K562 (cell line): ENCODE data around the gene KMT2A. TPM values are rescaled to one million over a fixed set of nuclear protein-coding genes. Genes with fewer than 3 reads are reported as not detected.

Source experiments
- ATAC-seq: fragments of 200-7000 bp; cut with Tn5 transposase; 3 replicates; pipeline ENCODE4 v1.9.1; 2020; ENCODE audit warnings: moderate library complexity
- BruUV-seq: library from RNA; stranded (reverse); fragments of 400-500 nt; replicated peaks from 2 replicates; lab custom pipeline; 2021; lab: Mats Ljungman, UMichigan
- CTCF ChIA-PET: fragments of 300-600 bp; formaldehyde crosslinking; extraction: SDS; loops from one replicate; lab custom pipeline; 2021; ENCODE audit warnings: low intra/inter-chr PET ratio; lab: Yijun Ruan, JAX
- POLR2A ChIA-PET: fragments of 300-600, 350-650 bp; sonication (Branson Sonifier 250); formaldehyde crosslinking; extraction: SDS; loops from one replicate; lab custom pipeline; 2021; ENCODE audit warnings: antibody characterized with exemption, inconsistent platforms; lab: Yijun Ruan, JAX
- DNase-seq, 4 experiments: peaks; one replicate each; pipeline versions ENCODE4 v3.0.0 to v3.0.0-alpha.2; 2011 to 2018; ENCODE audit warnings: low spot score in 3 of 4, mixed read lengths in 3 of 4; ENCODE audit errors: extremely low read depth in 1 of 4
- FAIRE-seq: peaks from 2 replicates; lab custom pipeline; 2011; peaks lifted over from hg19 to GRCh38; lab: Jason Lieb, UNC
- H2AFZ ChIP-seq: 2 replicates; pipeline ENCODE4 v1.6.0; 2011; ENCODE audit warnings: low read depth, low read length, control low read depth, inconsistent platforms
- H3K27ac ChIP-seq: fragments of 200-600 bp; 3 replicates; pipeline ENCODE4 v1.8.0; 2011; ENCODE audit warnings: low read depth, mild to moderate bottlenecking, control low read depth, inconsistent platforms, low read length, moderate library complexity, mixed read lengths; ENCODE audit errors: extremely low read depth
- H3K27me3 ChIP-seq, 2 experiments: fragments of 300-600 bp in 1 of 2; 2 replicates in 1 of 2; 3 replicates in 1 of 2; pipeline versions ENCODE4 v1.6.0 to v1.8.0; 2011; ENCODE audit warnings: inconsistent platforms in 2 of 2, low read length in 2 of 2, mild to moderate bottlenecking in 1 of 2, mixed read lengths in 1 of 2, moderate library complexity in 1 of 2; ENCODE audit not compliant: control insufficient read depth in 2 of 2, insufficient read depth in 2 of 2
- H3K36me3 ChIP-seq: fragments of 300-600 bp; 3 replicates; pipeline ENCODE4 v1.8.0; 2011; ENCODE audit warnings: mild to moderate bottlenecking, low read length, inconsistent platforms; ENCODE audit not compliant: control insufficient read depth, insufficient read depth
- H3K4me1 ChIP-seq, 2 experiments: fragments of 200-600 bp in 1 of 2; replicated peaks in 1 of 2; 2 replicates in 1 of 2; 3 replicates in 1 of 2; pipeline versions ENCODE4 v1.5.1 to v1.8.0; 2011; ENCODE audit warnings: inconsistent platforms in 2 of 2, low read length in 2 of 2, mild to moderate bottlenecking in 1 of 2, mixed read lengths in 1 of 2, moderate library complexity in 1 of 2; ENCODE audit not compliant: control insufficient read depth in 2 of 2, insufficient read depth in 2 of 2
- H3K4me2 ChIP-seq: 2 replicates; pipeline ENCODE4 v1.6.1; 2011; ENCODE audit warnings: low read length, control low read depth, inconsistent platforms, mixed read lengths; ENCODE audit not compliant: insufficient read depth
- H3K4me3 ChIP-seq: fragments of 200-600 bp; sonication (generic), shearing (Covaris generic); 2 replicates; pipeline ENCODE4 v1.5.1; 2016; ENCODE audit warnings: control low read depth, inconsistent platforms
- H3K79me2 ChIP-seq: fragments of 200-600 bp; 3 replicates; pipeline ENCODE4 v1.8.0; 2011; ENCODE audit warnings: low read length, inconsistent platforms; ENCODE audit not compliant: control insufficient read depth, insufficient read depth
- H3K9ac ChIP-seq, 2 experiments: 2 replicates each; pipeline versions ENCODE4 v1.6.0 to v1.6.1; 2011; ENCODE audit warnings: low read depth in 2 of 2, low read length in 2 of 2, control low read depth in 1 of 2, inconsistent platforms in 1 of 2, mild to moderate bottlenecking in 1 of 2, mixed read lengths in 1 of 2; ENCODE audit not compliant: insufficient read depth in 1 of 2
- H3K9me1 ChIP-seq: one replicate; pipeline ENCODE4 v1.6.0; 2011; ENCODE audit warnings: inconsistent platforms, mild to moderate bottlenecking, low read length, moderate library complexity; ENCODE audit not compliant: control insufficient read depth, insufficient read depth
- H3K9me3 ChIP-seq: replicated peaks from 2 replicates; pipeline ENCODE4 v1.5.1; 2011; ENCODE audit warnings: low read depth, low read length, inconsistent platforms; ENCODE audit not compliant: control insufficient read depth, insufficient read depth
- H4K20me1 ChIP-seq: replicated peaks from 2 replicates; pipeline ENCODE4 v1.6.1; 2011; ENCODE audit warnings: low read length, inconsistent platforms, mixed read lengths; ENCODE audit not compliant: control insufficient read depth, insufficient read depth
- CEBPG ChIP-seq, 3 experiments: fragments of 200-800 bp in 1 of 3; sonication (Bioruptor generic) in 1 of 3; sonication (generic) in 1 of 3; formaldehyde crosslinking in 1 of 3; IDR thresholded peaks in 2 of 3; conservative IDR thresholded peaks in 1 of 3; 2 replicates each; pipeline versions ENCODE4 v1.6.1 to v1.8.0; 2016 to 2022; ENCODE audit warnings: missing compliant biosample characterization in 2 of 3, missing genetic modification characterization in 2 of 3, mild to moderate bottlenecking in 1 of 3, missing genetic modification reagents in 1 of 3
- MEF2A ChIP-seq: IDR thresholded peaks from 2 replicates; pipeline ENCODE4 v1.6.1; 2011; ENCODE audit warnings: low read depth, mild to moderate bottlenecking, low read length, moderate library complexity; ENCODE audit not compliant: control insufficient read depth
- SIX5 ChIP-seq, 2 experiments: IDR thresholded peaks; 2 replicates each; pipeline ENCODE4 v1.6.1; 2011; ENCODE audit warnings: low read length in 2 of 2, borderline replicate concordance in 1 of 2, low read depth in 1 of 2, mild to moderate bottlenecking in 1 of 2, moderate library complexity in 1 of 2; ENCODE audit not compliant: insufficient read depth in 1 of 2
- in situ Hi-C: fragments of 300-500 bp; cut with MboI; formaldehyde crosslinking; loops from 4 replicates; pipeline ENCODE4 v1.15.0; 2018; ENCODE audit warnings: inconsistent platforms, mixed read lengths
- intact Hi-C: fragments of 100-400 bp; cut with micrococcal nuclease; formaldehyde crosslinking; loops from 2 replicates; pipeline ENCODE4 v1.14.2; 2022
- polyA plus RNA-seq, 8 experiments: library from polyadenylated mRNA; depleted of rRNA in 4 of 8; stranded (reverse) in 5 of 8; unstranded in 3 of 8; fragments of >200 nt; fragmentation: Nextera tagmentation in 2 of 8; fragmentation: Illumina TruSeq in 1 of 8; extraction: Ambion mirVana in 2 of 8; extraction: Trizol in 1 of 8; gene quantifications; 2 replicates each; pipeline versions ENCODE4 v1.2.1 to v1.2.3, GENCODE V29; 2011 to 2014; ENCODE audit warnings: inconsistent platforms in 1 of 8, missing spikeins in 1 of 8
- total RNA-seq, 7 experiments: library from RNA; depleted of rRNA in 6 of 7; stranded (reverse); fragments of >200 nt in 6 of 7; fragmentation: Illumina TruSeq in 2 of 7; extraction: Trizol in 2 of 7; gene quantifications; 2 replicates each; pipeline versions ENCODE4 v1.2.1 to v1.2.3, GENCODE V29; 2011 to 2021; ENCODE audit warnings: low replicate concordance in 1 of 7

Gene KMT2A
- total and polyA plus RNA-seq, 9 of the 15 experiments (the other 6 are each of a cell fraction or from before 2014, with no cell fraction given): 9.6 to 59.9 (median 32.6) TPM

- Histone ChIP-seq H3K4me3 (no peak overlapping the region), H4K20me1 (peaks cover 12% of the 10 kb centered on the region), H2AFZ (no peak overlapping the region), H3K9me3 (no peaks in the 10 kb centered on the region), H3K4me2 (no peak overlapping the region), H3K9me1 (peaks cover 3% of the 10 kb centered on the region), H3K36me3 (peaks cover 69% of the 10 kb centered on the region), H3K79me2 (peaks cover 94% of the 10 kb centered on the region), H3K27ac (peak overlapping the region; percentile 18; the same call in 1 of the 3 replicates), H3K9ac (no peak overlapping the region), H3K4me1 (peaks cover 4% of the 10 kb centered on the region in 2 experiments; a peak in 2 of 5 replicates), H3K27me3 (no peaks in the 10 kb centered on the region)
- TF ChIP-seq CEBPG (CRISPR knock-in tag; IDR thresholded peaks at IDR 0.05) (no peak), CEBPG (tag; conservative IDR thresholded peaks at IDR 0.05 in 1 of 2, IDR thresholded peaks at IDR 0.05 in 1 of 2) (peak in 1 of 2 experiments; percentile 46; a peak in 1 of 4 replicates), MEF2A (no peak), SIX5 (IDR thresholded peaks at IDR 0.05; ENCODE audit: borderline replicate concordance in 1 of 2, insufficient read depth in 1 of 2, low read depth in 1 of 2, low read length in 2 of 2) (0 out of 4 replicates have a peak, but pooled peaks of 1 of the 2 experiments have one; percentile 9)
- DNase-seq (no peak), FAIRE-seq (no peak), ATAC-seq (0 out of 3 replicates have a peak, but pooled peaks have one; percentile 21)
- no TSS peak for BruUV-seq
- CTCF ChIA-PET: no interaction called here
- POLR2A ChIA-PET: interaction anchor here (0.6 to 2.3 kb wide), 7 partner anchors 9 to 344 kb away, joined by 3 to 13 read pairs (median 3); partner anchors contain the start of gene KMT2A
- intact Hi-C loops (no loop called here), in situ Hi-C loops (no loop called here)
Observed at GRCh38 chr11:118448294-118448693, 12.0 kb downstream of the KMT2A start.
